SK-N-SH treated with all-trans-retinoic acid at 6 μM for 48 hours (cell line): ENCODE results near the gene CACNA1C.

Experiments
- ATAC-seq: fragments of 200-7000 bp; cut with Tn5 transposase; 3 replicates; pipeline ENCODE4 v1.9.1; 2020; ENCODE audit warnings: mild to moderate bottlenecking, moderate library complexity
- ARNTL ChIP-seq: fragments of 450-650 bp; formaldehyde crosslinking; IDR thresholded peaks from 2 replicates; pipeline ENCODE4 v1.5.0; 2020; ENCODE audit warnings: low read depth, mild to moderate bottlenecking, moderate library complexity, borderline replicate concordance
- BACH2 ChIP-seq: fragments of 250-450 bp; sonication (Bioruptor Pico); IDR thresholded peaks from 2 replicates; pipeline ENCODE4 v1.9.0; 2021; ENCODE audit warnings: mild to moderate bottlenecking, borderline replicate concordance
- ESRRG ChIP-seq: fragments of 250-450 bp; sonication (Bioruptor Pico); IDR thresholded peaks from 2 replicates; pipeline ENCODE4 v1.6.1; 2021; ENCODE audit warnings: mild to moderate bottlenecking
- GLIS3 ChIP-seq: fragments of 250-450 bp; sonication (Bioruptor Pico); IDR thresholded peaks from 2 replicates; pipeline ENCODE4 v1.5.0; 2020; ENCODE audit warnings: mild to moderate bottlenecking, moderate library complexity
- ISL1 ChIP-seq: fragments of 250-450 bp; sonication (Bioruptor Pico); IDR thresholded peaks from 2 replicates; pipeline ENCODE4 v2.1.2; 2022; ENCODE audit warnings: mild to moderate bottlenecking, moderate library complexity
- OSR1 ChIP-seq: fragments of 250-450 bp; sonication (Bioruptor Pico); IDR thresholded peaks from 2 replicates; pipeline ENCODE4 v1.8.0; 2022; ENCODE audit warnings: moderate library complexity, mild to moderate bottlenecking, inconsistent platforms
- PPARA ChIP-seq: fragments of 250-450 bp; sonication (Bioruptor Pico); IDR thresholded peaks from 2 replicates; pipeline ENCODE4 v1.5.0; 2020; ENCODE audit warnings: mild to moderate bottlenecking, borderline replicate concordance
- RARB ChIP-seq: fragments of 250-450 bp; sonication (Bioruptor Pico); IDR thresholded peaks from 2 replicates; pipeline ENCODE4 v1.8.0; 2021; ENCODE audit warnings: mild to moderate bottlenecking, moderate library complexity
- SNAI2 ChIP-seq: fragments of 250-450 bp; sonication (Bioruptor Pico); IDR thresholded peaks from 2 replicates; pipeline ENCODE4 v1.5.0; 2020; ENCODE audit warnings: mild to moderate bottlenecking, moderate library complexity
- TCF4 ChIP-seq: fragments of 250-450 bp; sonication (Bioruptor Pico); IDR thresholded peaks from 2 replicates; pipeline ENCODE4 v1.8.0; 2021; ENCODE audit warnings: mild to moderate bottlenecking, moderate library complexity, borderline replicate concordance
- ZFP3 ChIP-seq: fragments of 250-450 bp; sonication (Bioruptor Pico); IDR thresholded peaks from 2 replicates; pipeline ENCODE4 v1.5.0; 2020; ENCODE audit warnings: mild to moderate bottlenecking, moderate library complexity
- ZFP30 ChIP-seq: fragments of 450-650 bp; formaldehyde crosslinking; IDR thresholded peaks from 2 replicates; pipeline ENCODE4 v1.5.0; 2022; ENCODE audit warnings: mild to moderate bottlenecking, moderate library complexity
- ZNF565 ChIP-seq: fragments of 450-650 bp; formaldehyde crosslinking; conservative IDR thresholded peaks from 2 replicates; pipeline ENCODE4 v1.5.0; 2020; ENCODE audit warnings: low read depth, mild to moderate bottlenecking, moderate library complexity
- ZNF70 ChIP-seq: fragments of 450-650 bp; formaldehyde crosslinking; IDR thresholded peaks from 2 replicates; pipeline ENCODE4 v1.5.0; 2020; ENCODE audit warnings: mild to moderate bottlenecking, moderate library complexity
- ZNF8 ChIP-seq: fragments of 450-650 bp; formaldehyde crosslinking; IDR thresholded peaks from 2 replicates; pipeline ENCODE4 v1.5.0; 2020; ENCODE audit warnings: mild to moderate bottlenecking, moderate library complexity
- TF ChIP-seq, protein P1 (sequence below): fragments of 250-450 bp; sonication (Bioruptor Pico); IDR thresholded peaks from 2 replicates; pipeline ENCODE4 v1.5.0; 2020; ENCODE audit warnings: mild to moderate bottlenecking, moderate library complexity
- TF ChIP-seq, protein P2 (sequence below): fragments of 250-450 bp; sonication (Bioruptor Pico); IDR thresholded peaks from 2 replicates; pipeline ENCODE4 v1.5.1; 2021; ENCODE audit warnings: mild to moderate bottlenecking, moderate library complexity
- TF ChIP-seq, protein P3 (sequence below): fragments of 250-450 bp; sonication (Bioruptor Pico); IDR thresholded peaks from 2 replicates; pipeline ENCODE4 v1.8.0; 2020; ENCODE audit warnings: mild to moderate bottlenecking, moderate library complexity, borderline replicate concordance
- TF ChIP-seq, protein P4 (sequence below): fragments of 250-450 bp; sonication (Bioruptor Pico); IDR thresholded peaks from 2 replicates; pipeline ENCODE4 v1.8.0; 2021; ENCODE audit warnings: low read depth, mild to moderate bottlenecking, moderate library complexity, borderline replicate concordance

The CACNA1C gene

DNA sequence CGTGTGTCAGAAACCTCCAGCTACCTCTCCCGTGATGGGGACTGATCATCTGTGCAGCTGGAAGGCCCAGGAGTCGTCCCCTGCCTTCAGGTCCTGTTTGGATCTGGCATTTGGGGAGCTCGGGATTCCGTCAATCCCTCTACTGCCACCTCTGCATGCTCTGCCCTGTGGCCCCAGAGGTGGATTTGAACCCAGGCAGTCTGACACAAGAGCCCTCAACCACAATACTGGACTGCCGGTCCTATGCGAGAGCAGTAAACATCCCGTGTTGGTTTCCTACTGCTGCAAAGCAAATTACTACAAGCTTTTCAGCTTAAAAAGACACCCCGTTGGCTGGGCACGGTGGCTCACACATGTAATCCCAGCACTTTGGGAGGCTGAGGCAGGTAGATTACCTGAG is 620.1 kb downstream of the CACNA1C start:
- no peak for TF ChIP-seq ZFP30 (CRISPR knock-in tag)
- TF ChIP-seq ESRRG = no peak
- no peak for TF ChIP-seq ZNF565 (CRISPR knock-in tag)
- TF ChIP-seq TCF4 (CRISPR knock-in tag) = no peak
- no peak for ATAC-seq

DNA sequence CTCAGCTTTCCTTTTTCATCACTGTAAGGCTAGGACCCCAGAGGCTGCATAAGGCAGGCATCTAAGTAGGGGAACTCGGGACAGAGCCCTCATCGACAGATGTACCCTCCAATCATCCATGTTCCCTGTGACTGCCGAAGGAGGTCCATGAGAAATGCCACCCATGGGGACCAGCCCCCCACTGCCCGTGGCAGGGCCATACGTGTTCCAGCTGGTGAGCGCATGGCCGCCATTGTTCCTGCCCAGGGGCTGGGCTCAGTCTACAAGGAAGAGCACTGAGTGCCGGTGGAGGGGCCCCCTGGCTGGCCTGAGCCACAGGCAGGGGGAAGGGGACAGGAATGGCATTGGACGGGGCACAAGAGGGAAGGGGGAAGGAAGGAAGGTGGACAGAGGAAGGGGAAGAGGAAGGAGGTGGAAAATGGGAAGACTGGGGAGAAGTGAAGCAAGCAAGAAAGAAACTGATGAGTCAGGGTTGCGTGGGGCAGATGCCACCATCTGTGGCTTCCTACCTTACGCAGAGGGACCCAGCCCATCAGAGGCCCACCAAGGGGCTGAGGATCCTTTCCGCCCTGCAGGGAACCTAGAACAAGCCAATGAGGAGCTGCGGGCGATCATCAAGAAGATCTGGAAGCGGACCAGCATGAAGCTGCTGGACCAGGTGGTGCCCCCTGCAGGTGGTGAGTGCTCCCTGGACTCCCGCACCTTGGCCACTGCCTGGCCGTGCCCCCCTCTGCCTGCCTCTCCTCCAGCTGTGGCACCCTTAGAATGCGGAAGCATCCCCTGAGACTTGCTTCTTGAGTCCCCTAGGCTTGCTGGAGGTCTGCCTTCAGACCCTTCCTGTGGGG is 621.4 kb downstream of the CACNA1C start:
- ATAC-seq = no peak
- TF ChIP-seq, protein P1, sequence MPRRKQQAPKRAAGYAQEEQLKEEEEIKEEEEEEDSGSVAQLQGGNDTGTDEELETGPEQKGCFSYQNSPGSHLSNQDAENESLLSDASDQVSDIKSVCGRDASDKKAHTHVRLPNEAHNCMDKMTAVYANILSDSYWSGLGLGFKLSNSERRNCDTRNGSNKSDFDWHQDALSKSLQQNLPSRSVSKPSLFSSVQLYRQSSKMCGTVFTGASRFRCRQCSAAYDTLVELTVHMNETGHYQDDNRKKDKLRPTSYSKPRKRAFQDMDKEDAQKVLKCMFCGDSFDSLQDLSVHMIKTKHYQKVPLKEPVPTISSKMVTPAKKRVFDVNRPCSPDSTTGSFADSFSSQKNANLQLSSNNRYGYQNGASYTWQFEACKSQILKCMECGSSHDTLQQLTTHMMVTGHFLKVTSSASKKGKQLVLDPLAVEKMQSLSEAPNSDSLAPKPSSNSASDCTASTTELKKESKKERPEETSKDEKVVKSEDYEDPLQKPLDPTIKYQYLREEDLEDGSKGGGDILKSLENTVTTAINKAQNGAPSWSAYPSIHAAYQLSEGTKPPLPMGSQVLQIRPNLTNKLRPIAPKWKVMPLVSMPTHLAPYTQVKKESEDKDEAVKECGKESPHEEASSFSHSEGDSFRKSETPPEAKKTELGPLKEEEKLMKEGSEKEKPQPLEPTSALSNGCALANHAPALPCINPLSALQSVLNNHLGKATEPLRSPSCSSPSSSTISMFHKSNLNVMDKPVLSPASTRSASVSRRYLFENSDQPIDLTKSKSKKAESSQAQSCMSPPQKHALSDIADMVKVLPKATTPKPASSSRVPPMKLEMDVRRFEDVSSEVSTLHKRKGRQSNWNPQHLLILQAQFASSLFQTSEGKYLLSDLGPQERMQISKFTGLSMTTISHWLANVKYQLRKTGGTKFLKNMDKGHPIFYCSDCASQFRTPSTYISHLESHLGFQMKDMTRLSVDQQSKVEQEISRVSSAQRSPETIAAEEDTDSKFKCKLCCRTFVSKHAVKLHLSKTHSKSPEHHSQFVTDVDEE (CRISPR knock-in tag) = no peak
- TF ChIP-seq ZNF8 (CRISPR knock-in tag) (no peak), BACH2 (CRISPR knock-in tag) (no peak), TCF4 (CRISPR knock-in tag) (no peak), GLIS3 (CRISPR knock-in tag) (no peak), OSR1 (CRISPR knock-in tag) (no peak), RARB (CRISPR knock-in tag) (no peak)
- TF ChIP-seq, protein P2, sequence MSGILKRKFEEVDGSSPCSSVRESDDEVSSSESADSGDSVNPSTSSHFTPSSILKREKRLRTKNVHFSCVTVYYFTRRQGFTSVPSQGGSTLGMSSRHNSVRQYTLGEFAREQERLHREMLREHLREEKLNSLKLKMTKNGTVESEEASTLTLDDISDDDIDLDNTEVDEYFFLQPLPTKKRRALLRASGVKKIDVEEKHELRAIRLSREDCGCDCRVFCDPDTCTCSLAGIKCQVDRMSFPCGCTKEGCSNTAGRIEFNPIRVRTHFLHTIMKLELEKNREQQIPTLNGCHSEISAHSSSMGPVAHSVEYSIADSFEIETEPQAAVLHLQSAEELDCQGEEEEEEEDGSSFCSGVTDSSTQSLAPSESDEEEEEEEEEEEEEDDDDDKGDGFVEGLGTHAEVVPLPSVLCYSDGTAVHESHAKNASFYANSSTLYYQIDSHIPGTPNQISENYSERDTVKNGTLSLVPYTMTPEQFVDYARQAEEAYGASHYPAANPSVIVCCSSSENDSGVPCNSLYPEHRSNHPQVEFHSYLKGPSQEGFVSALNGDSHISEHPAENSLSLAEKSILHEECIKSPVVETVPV (CRISPR knock-in tag) = no peak
- TF ChIP-seq, protein P3, sequence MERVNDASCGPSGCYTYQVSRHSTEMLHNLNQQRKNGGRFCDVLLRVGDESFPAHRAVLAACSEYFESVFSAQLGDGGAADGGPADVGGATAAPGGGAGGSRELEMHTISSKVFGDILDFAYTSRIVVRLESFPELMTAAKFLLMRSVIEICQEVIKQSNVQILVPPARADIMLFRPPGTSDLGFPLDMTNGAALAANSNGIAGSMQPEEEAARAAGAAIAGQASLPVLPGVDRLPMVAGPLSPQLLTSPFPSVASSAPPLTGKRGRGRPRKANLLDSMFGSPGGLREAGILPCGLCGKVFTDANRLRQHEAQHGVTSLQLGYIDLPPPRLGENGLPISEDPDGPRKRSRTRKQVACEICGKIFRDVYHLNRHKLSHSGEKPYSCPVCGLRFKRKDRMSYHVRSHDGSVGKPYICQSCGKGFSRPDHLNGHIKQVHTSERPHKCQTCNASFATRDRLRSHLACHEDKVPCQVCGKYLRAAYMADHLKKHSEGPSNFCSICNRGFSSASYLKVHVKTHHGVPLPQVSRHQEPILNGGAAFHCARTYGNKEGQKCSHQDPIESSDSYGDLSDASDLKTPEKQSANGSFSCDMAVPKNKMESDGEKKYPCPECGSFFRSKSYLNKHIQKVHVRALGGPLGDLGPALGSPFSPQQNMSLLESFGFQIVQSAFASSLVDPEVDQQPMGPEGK (CRISPR knock-in tag) = no peak
- TF ChIP-seq, all 23 proteins: peak for 0

DNA sequence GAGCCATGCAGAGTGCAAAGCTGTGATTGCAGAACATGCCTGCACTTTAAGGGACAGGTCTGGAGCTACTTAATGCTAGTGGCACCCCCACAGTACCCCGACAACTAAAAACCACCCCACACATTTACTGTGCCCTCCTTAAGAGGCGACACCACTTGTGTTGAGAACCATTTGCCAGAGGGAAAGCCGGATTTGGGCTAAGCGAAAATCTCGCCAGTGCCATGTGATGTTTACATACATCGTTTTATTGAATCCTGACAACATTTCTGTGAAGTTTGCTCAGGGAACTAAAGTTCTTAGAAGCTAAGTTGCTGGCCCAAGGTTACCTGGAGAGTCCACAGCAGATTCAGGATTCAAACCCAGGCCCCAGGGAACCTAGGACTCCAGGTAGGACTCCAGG is 623.0 kb downstream of the CACNA1C start:
- ATAC-seq = no peak
- TF ChIP-seq ISL1 = no peak
- no peak for TF ChIP-seq ZNF70 (CRISPR knock-in tag)
- TF ChIP-seq, protein P4, sequence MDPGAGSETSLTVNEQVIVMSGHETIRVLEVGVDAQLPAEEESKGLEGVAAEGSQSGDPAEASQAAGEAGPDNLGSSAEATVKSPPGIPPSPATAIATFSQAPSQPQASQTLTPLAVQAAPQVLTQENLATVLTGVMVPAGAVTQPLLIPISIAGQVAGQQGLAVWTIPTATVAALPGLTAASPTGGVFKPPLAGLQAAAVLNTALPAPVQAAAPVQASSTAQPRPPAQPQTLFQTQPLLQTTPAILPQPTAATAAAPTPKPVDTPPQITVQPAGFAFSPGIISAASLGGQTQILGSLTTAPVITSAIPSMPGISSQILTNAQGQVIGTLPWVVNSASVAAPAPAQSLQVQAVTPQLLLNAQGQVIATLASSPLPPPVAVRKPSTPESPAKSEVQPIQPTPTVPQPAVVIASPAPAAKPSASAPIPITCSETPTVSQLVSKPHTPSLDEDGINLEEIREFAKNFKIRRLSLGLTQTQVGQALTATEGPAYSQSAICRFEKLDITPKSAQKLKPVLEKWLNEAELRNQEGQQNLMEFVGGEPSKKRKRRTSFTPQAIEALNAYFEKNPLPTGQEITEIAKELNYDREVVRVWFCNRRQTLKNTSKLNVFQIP (CRISPR knock-in tag) = no peak
- TF ChIP-seq, protein P2 (CRISPR knock-in tag) = no peak
- TF ChIP-seq ZFP3 (CRISPR knock-in tag) = no peak
- TF ChIP-seq, protein P1 (CRISPR knock-in tag) = no peak
- TF ChIP-seq TCF4 (CRISPR knock-in tag) = no peak
- TF ChIP-seq SNAI2 (CRISPR knock-in tag) = no peak
- TF ChIP-seq ARNTL (CRISPR knock-in tag) = no peak
- TF ChIP-seq PPARA (CRISPR knock-in tag) = no peak
- TF ChIP-seq ESRRG = no peak
- TF ChIP-seq GLIS3 (CRISPR knock-in tag) = no peak
